Left renal cortex interstitium (tissue), 4 donors: ENCODE results near the gene PRLH. TPM values are rescaled to one million over a fixed set of nuclear protein-coding genes. Genes with fewer than 3 reads are reported as not detected.

Experiments used
- polyA plus RNA-seq, 4 donors: library from polyadenylated mRNA; unstranded; fragments of 120-200 nt; gene quantifications; one replicate each; pipeline ENCODE4 v1.2.1, GENCODE V29; 2013; ENCODE audit not compliant: insufficient read length in 4 of 4

PRLH gene
- polyA plus RNA-seq, 4 donors = not detected

Other genes starting within 250 kb of the PRLH start
- 100 to 1,000 TPM; 236 to 277 (median 260) TPM for gene COL6A3, start 152.4 kb upstream of the PRLH start, polyA plus RNA-seq
- 1 to 10 TPM; 1.4 to 6.2 (median 3.2) TPM for gene MLPH, start 79.3 kb upstream of the PRLH start, polyA plus RNA-seq
- 10 to 100 TPM; 14.9 to 22.6 (median 16.9) TPM for gene RAB17, start 24.2 kb downstream of the PRLH start, polyA plus RNA-seq
- 100 to 1,000 TPM in 1 of 4 donors, 10 to 100 TPM in 3; 65.9 to 101 (median 88.4) TPM for gene LRRFIP1, start 61.0 kb downstream of the PRLH start, polyA plus RNA-seq
- 1 to 10 TPM in 1 of 4 donors, under 1 TPM in 3; 0.30 to 1.4 (median 0.68) TPM for gene RBM44, start 232.2 kb downstream of the PRLH start, polyA plus RNA-seq